ENCODE data around the gene SEPTIN11.

SEPTIN11 gene

GRCh38 chr4:76949276-76950051 lies at the start of gene SEPTIN11:
TSS of gene SEPTIN11 (plus strand) at chr4:76949752. CDS start at chr4:76949904, 152 bp downstream.
- peak; percentile 30 for DNase-seq

GRCh38 chr4:76902233-76902890 lies 47.2 kb upstream of the SEPTIN11 start:
- DNase-seq = no peak

- no peak for DNase-seq
Measured at GRCh38 chr4:76904646-76905190, 44.8 kb upstream of the SEPTIN11 start.

GRCh38 chr4:76905521-76905920 lies 44.0 kb upstream of the SEPTIN11 start:
- DNase-seq = no peak

GRCh38 chr4:76909711-76910110 lies 39.8 kb upstream of the SEPTIN11 start:
- no peak for DNase-seq

- no peak for DNase-seq
Measured at GRCh38 chr4:76920715-76921114, 28.8 kb upstream of the SEPTIN11 start.

GRCh38 chr4:76923619-76924357 lies 25.8 kb upstream of the SEPTIN11 start:
- DNase-seq = no peak

GRCh38 chr4:76926841-76927240 lies 22.7 kb upstream of the SEPTIN11 start:
- no peak for DNase-seq

GRCh38 chr4:76930685-76931084 lies 18.9 kb upstream of the SEPTIN11 start:
- DNase-seq = no peak

- no peak for DNase-seq
Measured at GRCh38 chr4:76931087-76931486, 18.5 kb upstream of the SEPTIN11 start.

GRCh38 chr4:76931576-76932276 lies 17.8 kb upstream of the SEPTIN11 start:
- DNase-seq = no peak

GRCh38 chr4:76939184-76939583 lies 10.4 kb upstream of the SEPTIN11 start:
- DNase-seq = no peak

GRCh38 chr4:76943129-76943620 lies 6.4 kb upstream of the SEPTIN11 start:
- no peak for DNase-seq

- no peak for DNase-seq
Measured at GRCh38 chr4:76943790-76944189, 5.8 kb upstream of the SEPTIN11 start.

- DNase-seq = no peak
Measured at GRCh38 chr4:76947369-76947768, 2.2 kb upstream of the SEPTIN11 start.

- peak; percentile 7 for DNase-seq
Measured at GRCh38 chr4:76948443-76949275, 893 bp upstream of the SEPTIN11 start.

- DNase-seq = no peak
Measured at GRCh38 chr4:76950052-76950955, 752 bp downstream of the SEPTIN11 start.

GRCh38 chr4:76950956-76951671 lies 1.6 kb downstream of the SEPTIN11 start:
- no peak for DNase-seq

- no peak for DNase-seq
Measured at GRCh38 chr4:76951672-76952010, 2.1 kb downstream of the SEPTIN11 start.

GRCh38 chr4:76952071-76952470 lies 2.5 kb downstream of the SEPTIN11 start:
- no peak for DNase-seq
